GM19463 (cell line): Measurements from ENCODE around the gene HYI.
"Not testable (repeated sequence)": the region's sequence is repeated elsewhere in the genome, so short reads cannot be mapped to it uniquely, and the experiment has no call there.

Experiments
- ATAC-seq: cut with Tn5 transposase; IDR thresholded peaks from one replicate; pipeline ENCODE4 v1.9.1; 2021; ENCODE audit warnings: mild to moderate bottlenecking, moderate library complexity; ENCODE audit not compliant: unreplicated experiment

The HYI gene

GRCh38 chr1:43465505-43466067 lies 11.9 kb upstream of the HYI start:
- no peak for ATAC-seq

DNA sequence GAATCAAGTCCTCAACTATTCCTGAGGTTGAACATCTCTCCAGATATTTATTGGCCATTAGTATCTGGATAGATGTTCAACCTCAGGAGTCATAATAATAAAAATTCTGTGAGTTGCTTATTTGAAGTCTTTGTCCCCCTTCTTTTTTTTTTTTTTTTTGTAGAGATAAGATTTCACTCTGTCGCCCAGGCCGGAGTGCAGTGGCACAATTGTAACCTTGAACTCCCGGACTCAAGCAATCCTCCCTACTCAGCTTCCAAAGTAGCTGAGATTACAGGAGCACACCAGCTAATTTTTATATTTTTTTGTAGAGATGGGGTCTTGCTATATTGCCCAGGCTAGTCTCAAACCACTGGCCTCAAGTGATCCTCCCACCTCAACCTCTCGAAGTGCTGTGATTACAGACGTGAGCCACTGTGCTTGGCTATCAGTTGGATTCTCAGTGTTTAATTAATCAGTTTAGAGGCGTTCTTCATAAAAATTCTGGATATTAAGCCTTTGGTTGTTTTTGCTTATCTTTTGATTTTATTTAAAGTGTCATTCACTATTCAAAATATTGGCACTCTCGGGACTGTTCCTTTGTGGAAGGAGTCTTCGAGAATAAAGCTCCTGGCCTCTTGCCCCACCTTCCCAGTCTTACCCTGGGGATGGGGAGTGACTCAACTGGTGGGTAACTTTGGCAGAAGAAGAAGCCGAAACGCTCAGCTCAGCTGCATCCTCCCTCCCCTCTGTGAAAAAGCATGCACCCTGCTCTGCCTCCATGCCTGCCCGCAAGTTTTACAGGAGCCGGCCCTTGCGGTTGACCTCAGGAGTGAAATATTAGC lies 11.2 kb upstream of the HYI start:
- no peak for ATAC-seq

DNA sequence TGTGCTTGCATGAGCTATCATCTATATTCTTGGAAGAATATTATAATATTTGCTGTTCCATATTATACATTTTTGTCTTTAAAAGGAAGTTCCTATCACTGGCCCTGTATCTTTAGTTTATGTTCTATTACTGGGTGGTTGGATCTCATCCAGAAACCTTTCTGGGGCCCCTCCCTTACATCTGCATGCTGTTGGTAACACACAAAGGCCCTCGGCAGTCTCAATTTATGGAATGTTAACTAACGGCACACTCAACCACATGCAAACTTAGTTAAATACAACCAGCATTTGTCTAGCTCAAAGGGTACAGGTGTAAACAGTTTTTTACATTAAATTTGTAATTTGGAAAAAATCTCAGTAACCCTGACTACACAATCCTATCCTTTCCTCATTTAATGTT lies 9.7 kb upstream of the HYI start:
- no peak for ATAC-seq

GRCh38 chr1:43460988-43461693 lies 7.4 kb upstream of the HYI start:
- ATAC-seq, result no peak

DNA sequence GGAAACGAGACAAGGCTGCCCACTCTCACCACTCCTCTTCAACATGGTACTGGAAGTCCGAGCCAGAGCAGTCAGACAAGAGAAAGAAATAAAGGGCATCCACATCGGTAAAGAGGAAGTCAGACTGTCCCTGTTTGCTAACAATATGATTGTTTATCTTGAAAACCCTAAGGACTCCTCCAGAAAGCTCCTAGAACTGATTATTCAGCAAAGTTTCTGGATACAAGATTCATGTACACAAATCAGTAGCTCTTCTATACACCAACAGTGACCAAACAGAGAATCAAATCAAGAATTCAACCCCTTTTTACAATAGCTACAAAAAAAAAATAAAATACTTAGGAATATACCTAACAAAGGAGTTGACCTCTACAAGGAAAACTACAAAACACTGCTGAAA lies 4.6 kb upstream of the HYI start:
- ATAC-seq, result not testable (repeated sequence)

DNA sequence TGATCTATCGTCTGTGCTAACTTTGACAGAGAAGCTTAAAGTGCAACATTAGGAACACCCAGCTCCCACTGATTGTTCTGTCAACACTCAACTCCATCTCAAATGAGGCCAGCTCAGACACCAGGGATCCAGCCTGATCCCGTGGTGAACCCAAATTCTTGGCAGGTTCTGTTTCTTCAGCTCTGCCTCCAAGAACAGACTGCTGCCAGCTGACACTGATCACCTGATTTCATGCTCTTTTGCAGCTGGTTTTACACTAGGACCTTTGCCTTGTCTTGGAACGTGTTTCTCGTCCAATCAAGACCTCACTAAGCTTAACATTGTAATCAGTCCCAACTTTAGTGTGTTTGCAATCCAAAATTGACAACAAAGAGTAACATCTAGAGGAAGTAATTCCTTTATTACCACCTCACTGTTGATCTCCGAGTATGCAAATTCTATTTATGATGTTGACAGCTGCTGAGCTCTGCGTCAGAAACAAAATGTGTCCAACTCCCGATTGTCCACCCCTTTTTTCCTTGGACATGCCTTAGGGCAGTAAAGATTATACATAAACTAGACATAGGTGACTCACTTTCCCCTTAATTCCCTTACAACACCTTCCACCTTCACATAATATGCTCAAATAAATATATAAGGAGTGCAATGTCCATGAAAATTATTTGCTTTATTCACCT lies 1.6 kb upstream of the HYI start:
- no peak for ATAC-seq

DNA sequence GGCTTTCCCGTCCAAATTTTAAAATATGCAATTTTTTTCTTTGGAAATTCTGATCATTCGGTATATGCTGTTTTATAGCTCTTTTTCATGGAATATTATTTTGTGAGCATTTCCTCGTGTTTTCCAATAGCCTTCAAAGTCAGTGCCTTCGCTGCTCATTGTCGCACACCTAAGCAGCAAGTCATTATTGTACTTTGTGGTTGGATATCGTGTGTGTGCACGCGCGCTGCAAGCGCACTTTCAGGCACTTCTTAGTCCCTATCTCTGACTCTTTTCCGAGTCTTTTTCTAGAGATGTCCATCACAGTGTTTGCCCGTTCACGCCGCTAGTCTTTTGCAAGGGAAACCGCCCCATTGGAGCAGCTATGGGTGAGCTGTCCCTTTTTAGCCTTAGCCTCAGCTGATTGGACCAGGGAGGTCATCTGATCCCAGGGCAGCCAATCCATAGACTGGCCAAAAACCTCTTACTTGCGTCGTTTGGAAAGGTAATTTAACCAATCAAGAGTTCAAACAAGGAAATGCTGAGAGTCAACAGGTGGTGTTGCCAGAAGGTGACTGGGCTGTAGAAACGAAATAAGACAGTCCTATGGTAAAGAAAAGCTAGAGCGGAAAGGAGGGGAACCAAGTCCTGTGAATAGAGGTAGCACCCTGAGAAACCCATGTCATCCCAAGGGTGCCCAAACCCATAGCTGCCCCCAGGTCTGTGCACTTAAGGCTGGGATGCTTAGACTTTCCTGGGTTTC lies 710 bp upstream of the HYI start:
- ATAC-seq, result peak; percentile 64

DNA sequence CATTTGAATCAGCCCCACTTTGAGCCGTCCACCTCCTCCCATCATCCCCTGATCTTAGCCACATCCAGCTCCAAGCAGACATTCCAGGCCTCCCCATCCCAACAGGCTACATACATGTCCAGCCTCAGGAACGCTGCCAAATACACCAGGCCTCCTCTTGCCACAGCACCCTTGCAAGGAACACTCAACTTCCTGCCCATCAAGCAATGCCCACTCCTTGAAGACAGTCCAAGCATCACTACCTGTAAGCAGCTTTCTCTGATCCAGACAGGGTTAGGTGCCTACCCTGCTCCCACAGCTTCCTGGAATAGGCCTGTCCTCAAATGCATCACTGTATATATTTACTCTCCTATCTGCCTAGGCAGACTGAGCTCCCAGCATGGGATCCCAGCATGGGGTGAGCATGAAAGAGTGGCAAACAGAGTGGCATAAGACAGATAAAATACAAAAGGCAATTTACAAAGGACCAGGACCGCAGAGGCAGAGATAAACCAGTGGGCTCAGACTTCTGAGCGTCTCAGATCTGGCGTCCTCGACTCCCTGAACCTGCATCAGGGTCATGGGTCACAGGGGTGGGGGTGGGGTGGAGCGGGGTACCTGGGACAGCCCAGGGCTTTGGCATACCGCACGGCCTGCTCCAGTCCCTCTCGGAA lies 816 bp downstream of the HYI start:
- ATAC-seq, result no peak

DNA sequence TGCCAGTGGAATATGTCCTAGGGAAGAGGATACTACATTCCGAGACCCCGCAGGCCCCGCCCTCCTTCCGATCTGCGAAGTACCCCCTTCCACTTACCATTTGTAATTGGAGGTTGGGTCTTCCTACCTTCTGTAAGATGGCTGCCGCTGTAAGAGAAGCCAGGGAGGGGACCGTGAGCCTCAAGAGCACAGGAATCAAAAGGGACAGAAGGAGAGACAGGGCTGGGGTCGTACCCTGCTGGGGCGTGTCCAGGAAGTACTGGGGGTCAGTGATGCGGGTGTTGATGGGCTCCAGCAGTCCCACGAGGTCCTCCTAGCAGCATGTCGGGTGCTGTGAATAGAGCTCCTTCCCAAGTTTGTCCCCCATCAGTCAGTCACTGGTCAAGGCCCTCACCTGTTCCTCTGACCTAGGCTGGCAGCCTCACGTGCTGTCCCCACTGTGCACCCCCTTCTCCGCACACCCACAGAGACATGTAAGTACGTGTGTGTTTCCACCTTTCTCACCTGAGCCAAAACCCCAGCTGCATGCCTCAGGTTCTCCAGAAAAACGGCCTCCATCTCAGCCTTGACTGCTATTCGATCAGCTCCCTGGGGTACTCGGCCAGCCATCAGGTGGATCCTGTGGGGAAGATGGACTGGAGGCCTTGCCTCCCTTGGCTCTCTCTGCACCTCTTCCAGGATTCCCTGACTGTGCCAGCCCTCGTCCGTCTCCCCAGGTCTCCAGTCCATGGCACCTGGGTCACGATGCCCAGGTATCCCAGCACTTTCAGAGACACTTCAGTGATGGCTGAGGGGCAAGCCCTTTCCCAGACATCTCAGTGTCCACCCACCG lies 1.8 kb downstream of the HYI start:
- ATAC-seq, result no peak

GRCh38 chr1:43451157-43451591 lies 2.6 kb downstream of the HYI start:
- ATAC-seq, result no peak

DNA sequence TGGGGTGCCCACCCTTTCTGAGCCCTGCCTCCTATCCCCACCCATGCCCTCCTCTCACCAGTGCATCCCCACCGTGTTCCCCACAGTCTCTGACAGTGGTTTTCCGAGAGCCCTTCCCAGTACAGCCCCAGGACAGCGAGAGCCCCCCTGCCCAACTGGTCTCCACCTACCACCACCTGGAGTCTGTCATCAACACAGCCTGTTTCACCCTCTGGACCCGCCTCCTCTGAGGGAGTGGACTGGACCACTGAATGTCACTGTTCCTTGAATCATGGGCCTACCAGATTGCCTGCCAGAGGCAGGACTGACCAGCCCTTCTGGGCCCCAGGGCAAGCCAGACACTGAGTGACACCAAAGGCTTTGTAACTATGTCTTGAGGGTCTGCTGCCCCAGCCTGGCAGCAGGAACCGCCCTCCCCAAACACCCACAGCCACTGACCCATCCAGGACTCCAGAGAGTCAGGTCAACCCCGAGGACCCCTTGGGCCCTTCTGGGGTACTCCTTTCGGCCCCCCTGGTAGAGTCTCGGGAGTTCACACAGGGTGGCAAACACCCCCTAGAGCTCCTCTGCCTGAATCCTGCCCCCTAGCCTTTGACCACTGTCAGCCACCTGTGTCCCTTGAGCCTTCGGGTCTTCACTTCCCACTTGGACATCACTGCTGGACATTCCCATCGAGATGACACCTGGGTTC lies 3.3 kb downstream of the HYI start:
- ATAC-seq, result no peak

GRCh38 chr1:43449708-43450069 lies 4.0 kb downstream of the HYI start:
- ATAC-seq, result no peak

DNA sequence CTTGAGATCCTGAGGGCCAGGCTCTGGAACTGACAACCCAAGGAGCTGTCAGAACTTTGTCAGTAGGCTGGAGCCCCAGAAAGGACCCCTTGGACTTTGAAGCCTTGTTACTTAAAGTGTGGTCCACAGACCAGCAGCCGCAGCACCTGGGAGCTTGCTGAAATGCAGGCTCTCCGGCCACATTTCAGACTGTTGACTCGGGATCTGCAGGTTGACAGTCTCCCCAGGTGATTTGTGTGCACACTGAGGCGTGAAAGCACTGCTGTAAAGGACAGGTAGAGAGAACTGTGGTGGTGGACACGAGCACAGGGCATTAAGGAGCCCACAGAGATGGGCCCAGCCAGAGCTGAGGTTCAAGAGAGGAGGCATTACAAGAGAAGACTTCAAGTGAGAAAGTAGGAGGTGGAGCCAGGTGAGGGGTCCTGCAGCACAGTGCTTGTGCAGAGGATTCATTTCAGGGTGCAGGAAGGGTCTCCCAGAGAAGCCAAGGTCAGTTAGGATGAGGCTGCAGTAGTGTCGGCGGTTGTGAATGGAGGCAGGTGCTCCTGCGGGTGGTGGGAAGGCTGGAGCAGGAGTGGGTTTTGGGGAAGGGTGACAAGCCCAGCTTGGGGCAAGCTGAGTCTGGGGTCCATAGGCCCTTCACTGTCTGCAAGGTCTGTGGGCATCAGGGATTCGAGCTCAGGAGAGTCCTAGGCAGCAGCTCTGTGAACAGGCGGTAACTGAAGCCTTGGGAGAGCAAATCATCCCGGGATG lies 4.6 kb downstream of the HYI start:
- ATAC-seq, result no peak

DNA sequence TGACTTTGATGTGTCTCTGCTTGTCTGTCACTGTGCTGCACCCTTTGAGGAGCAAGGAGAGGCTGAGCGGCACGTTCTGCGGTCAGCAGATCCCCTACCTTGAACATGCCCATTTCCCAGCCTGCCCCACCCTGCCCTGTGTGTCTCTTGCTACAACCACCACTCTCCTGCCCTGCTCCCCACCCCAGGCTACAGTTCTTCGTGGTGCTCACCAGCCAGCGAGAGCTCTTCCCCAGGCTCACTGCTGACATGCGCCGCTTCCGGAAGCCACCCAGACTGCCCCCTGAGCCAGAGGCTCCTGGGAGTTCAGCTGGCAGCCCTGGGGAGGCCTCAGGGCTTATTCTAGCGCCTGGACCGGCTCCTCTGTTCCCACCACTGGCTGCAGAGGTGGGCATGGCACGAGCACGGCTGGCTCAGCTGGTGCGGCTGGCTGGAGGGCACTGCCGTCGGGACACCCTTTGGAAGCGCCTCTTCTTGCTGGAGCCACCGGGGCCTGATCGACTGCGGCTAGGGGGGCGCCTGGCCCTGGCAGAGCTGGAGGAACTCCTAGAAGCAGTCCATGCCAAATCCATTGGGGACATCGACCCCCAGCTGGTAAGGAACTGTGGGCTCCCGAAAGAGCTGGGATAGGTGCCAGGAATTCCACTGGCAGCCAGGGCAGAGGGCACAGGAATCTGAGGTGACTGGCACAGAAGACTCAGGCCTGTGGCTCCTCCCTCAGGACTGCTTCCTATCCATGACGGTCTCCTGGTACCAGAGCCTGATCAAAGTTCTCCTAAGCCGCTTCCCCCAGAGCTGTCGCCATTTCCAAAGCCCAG lies 5.6 kb downstream of the HYI start:
- no peak for ATAC-seq

GRCh38 chr1:43446881-43447835 lies 6.6 kb downstream of the HYI start:
- no peak for ATAC-seq

GRCh38 chr1:43446388-43446740 lies 7.4 kb downstream of the HYI start:
- ATAC-seq, result no peak
